T-helper 17 cell (primary cell): Measurements from ENCODE around the gene AGTRAP. TPM values are rescaled to one million over a fixed set of nuclear protein-coding genes. Genes with fewer than 3 reads are reported as not detected.

Source experiments
- ATAC-seq: fragments of 150-1000 bp; cut with Tn5 transposase; 2 replicates; pipeline ENCODE4 v1.10.0; 2021; ENCODE audit warnings: mild to moderate bottlenecking, moderate library complexity
- DNase-seq, 3 donors: peaks; one replicate each; pipeline versions ENCODE4 v3.0.0 to v3.0.0-alpha.2; 2020 to 2021
- H3K9me3 ChIP-seq: one replicate; pipeline ENCODE4 v1.7.0; 2013; ENCODE audit warnings: low read length, mild to moderate bottlenecking; ENCODE audit not compliant: control insufficient read depth, poor library complexity, severe bottlenecking
- H3K27ac Mint-ChIP-seq: one replicate; pipeline ENCODE4 v1.8.0; 2022; ENCODE audit warnings: mild to moderate bottlenecking, moderate library complexity, mixed read lengths
- H3K27me3 Mint-ChIP-seq: one replicate; pipeline ENCODE4 v1.8.0; 2022; ENCODE audit warnings: mixed read lengths
- H3K36me3 Mint-ChIP-seq: one replicate; pipeline ENCODE4 v1.8.0; 2022; ENCODE audit warnings: low read depth, mixed read lengths
- H3K4me1 Mint-ChIP-seq: one replicate; pipeline ENCODE4 v1.8.0; 2022; ENCODE audit warnings: mild to moderate bottlenecking, mixed read lengths
- H3K4me3 Mint-ChIP-seq: one replicate; pipeline ENCODE4 v1.8.0; 2022; ENCODE audit warnings: mild to moderate bottlenecking, moderate library complexity, mixed read lengths
- total RNA-seq, 4 donors: library from RNA in 2 of 4; stranded (reverse) in 2 of 4; gene quantifications; one replicate each; pipeline ENCODE4 v1.2.3 and lab custom pipeline; 2022 to 2026

AGTRAP gene
- 10 to 100 TPM; 19.2 to 22.5 TPM for total RNA-seq
- total RNA-seq (lab: John Stamatoyannopoulos, UW) = 7.4 to 13.9 reads per million in 2 donors

DNA sequence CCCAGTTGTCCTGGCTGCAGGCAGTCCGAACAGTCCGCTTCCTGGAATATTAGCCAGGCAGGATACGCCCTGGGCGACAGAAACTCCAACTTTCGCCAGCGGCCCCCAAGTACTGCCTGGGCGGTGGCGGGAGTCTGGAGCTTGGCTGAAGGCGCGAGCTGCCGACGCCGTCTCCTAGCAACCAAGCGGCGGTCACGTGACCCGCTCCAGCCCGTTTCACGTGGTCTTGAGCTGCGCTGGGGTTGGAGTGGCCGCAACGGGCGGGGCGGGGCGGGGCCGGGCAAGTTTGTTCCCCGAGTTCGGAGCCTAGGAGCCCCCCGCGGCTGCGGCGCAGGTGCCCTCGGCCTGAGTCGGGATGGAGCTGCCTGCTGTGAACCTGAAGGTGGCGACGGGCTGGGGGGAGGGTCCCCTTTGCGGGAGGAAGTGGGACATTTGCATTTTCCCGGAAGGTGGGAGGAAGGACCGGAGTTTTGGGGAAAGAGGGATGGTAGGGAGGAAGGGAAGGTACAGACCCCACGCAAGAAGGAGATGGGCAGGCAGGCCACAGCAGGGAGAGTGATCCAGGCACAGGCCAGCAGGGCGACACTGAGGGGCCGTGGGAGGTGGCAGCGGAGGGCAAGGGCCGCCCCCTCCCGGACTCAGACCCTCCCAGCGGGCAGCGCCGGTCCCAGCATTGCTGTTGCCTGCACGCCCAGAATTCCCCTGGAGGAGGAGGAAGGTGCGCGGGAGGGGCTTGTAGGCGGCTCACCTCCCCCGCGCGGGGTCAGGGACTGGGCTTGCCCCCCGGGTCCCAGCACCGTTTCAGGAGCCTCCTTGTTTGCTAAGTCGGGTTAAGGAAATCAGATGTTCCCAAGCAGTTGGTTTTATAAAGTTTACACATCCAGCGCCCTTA lies at the start of gene AGTRAP:
Gene AGTRAP, plus strand, starts transcription at position 283 of the 892 bp plus-strand sequence. Its CDS starts 73 bp downstream, at position 356.
- Mint-ChIP-seq H3K27ac (peak within 1 kb of the TSS; percentile 92), H3K4me1 (peaks cover 49% of the 10 kb centered on the region), H3K4me3 (peak within 1 kb of the TSS; percentile 96), H3K36me3 (no peaks in the 10 kb centered on the region), H3K27me3 (no peaks in the 10 kb centered on the region)
- H3K9me3 ChIP-seq = no peaks in the 10 kb centered on the region
- ATAC-seq = peak; percentile 82
- DNase-seq = peak; percentile 76 to 78 (median 77)

DNA sequence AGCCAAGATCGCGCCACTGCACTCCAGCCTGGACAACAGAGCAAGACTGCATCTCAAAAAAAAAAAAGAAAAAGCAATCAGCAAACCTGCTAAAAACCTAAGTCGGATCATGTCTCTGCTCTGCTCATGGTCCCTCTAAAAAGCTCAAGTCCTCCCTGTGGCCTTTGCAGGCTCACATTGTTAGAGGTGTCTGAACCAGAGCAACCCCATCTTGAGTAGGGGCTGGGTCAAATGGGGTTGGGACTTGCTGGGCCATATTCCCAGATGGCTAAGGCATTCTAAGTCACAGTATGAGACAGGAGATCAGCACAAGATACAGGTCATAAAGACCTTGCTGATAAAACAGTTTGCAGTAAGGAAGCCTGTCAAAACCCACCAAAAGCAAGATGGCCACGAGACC lies 47.4 kb upstream of the AGTRAP start:
- Mint-ChIP-seq H3K4me1 (peaks cover 20% of the 10 kb centered on the region), H3K36me3 (peaks cover 11% of the 10 kb centered on the region), H3K27ac (no peak overlapping the region), H3K4me3 (no peak overlapping the region), H3K27me3 (peaks cover 43% of the 10 kb centered on the region)
- no peak for DNase-seq
- no peak for ATAC-seq
- no peaks in the 10 kb centered on the region for H3K9me3 ChIP-seq

DNA sequence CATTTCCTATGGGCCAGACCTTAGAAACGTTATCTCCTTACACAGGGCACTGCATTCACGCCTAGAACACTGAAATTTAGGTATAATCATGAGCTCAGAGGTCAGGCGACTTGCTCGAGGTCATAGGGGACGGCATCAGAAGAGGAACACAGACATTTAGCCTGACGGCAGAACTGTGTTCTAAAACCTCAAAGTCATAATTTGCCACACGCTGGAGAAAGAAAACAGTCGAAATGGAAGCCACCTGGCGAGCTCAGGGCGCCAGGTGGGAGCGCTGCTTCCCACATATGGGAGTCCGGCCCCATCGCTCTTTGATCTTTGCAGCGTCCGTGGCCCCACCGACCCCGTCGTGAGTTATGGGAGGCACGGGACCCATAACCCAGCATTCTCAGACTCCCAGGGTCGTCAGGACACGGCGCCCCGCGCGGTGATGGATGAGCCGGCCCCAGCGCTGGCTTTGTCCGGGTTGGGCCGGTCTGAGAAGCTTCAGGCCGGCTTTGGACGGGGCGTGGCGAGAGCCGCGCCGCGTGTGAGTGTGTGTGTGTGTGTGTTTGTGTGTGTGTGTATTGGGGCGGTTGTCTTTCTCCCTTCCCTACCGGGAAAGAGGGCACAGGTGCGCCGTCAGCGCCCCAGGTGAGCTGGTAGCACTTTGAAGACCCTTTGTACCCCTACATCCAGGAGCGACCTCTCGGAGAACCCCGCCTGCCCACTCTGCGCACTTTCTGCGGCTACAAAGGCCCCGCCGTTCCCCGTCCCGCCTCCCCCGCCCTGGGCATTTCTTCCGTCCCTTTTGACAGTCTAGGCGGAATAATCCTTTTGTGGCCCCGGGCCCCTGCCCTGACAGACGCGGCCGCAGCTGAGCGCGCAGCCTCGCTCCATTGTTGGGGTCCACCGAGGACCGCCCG lies 45.3 kb upstream of the AGTRAP start:
- H3K4me3 Mint-ChIP-seq = peak overlapping the region; percentile 83
- peaks cover 16% of the 10 kb centered on the region for H3K36me3 Mint-ChIP-seq
- no peak overlapping the region for H3K27ac Mint-ChIP-seq
- DNase-seq (no peak), ATAC-seq (no peak)
- no peaks in the 10 kb centered on the region for H3K9me3 ChIP-seq
- peaks cover 51% of the 10 kb centered on the region for H3K27me3 Mint-ChIP-seq
- H3K4me1 Mint-ChIP-seq = peaks cover 23% of the 10 kb centered on the region

DNA sequence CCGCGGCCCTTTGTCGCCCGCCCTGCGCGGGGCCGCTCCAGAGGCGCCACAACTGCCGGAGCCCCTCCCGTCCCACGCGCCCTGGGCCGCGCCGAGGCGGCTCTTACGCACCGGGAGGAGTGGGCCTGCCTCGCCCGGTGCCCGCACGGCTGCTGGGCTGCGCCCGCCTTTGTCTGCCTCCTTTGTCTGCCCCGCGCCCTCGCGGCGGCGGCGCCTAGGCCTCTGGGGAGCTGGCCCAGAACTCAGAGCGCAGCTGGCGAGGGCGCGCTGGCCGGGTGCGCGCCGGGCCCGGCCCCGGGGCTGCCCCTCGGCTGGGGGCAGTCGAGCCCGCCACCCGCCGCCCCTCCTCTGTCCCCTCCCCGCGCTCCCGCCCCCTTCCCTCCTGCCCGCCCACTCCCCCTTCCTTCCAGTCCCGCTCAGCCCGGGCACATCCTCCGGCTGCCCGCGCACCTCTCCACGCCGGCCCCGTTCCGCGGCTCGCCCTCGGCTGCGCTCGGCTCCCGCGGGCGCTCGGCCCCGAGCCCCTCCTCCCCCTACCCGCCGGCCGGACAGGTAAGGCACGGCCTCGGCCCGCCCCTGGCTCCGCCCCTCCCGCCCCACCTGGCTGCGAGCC lies 44.5 kb upstream of the AGTRAP start, which contains the start of gene DRAXIN:
Gene DRAXIN, plus strand, starts transcription at position 409 of the 613 bp plus-strand sequence. CDS start 14,549 bp downstream, outside the sequence.
- DNase-seq (no peak), ATAC-seq (peak; percentile 27)
- Mint-ChIP-seq H3K4me1 (peaks cover 23% of the 10 kb centered on the region), H3K36me3 (peaks cover 14% of the 10 kb centered on the region), H3K27ac (no peak within 1 kb of the TSS), H3K4me3 (peak within 1 kb of the TSS; percentile 89), H3K27me3 (peaks cover 51% of the 10 kb centered on the region)
- no peaks in the 10 kb centered on the region for H3K9me3 ChIP-seq

- peaks cover 14% of the 10 kb centered on the region for H3K36me3 Mint-ChIP-seq
- H3K4me3 Mint-ChIP-seq = peak overlapping the region; percentile 89
- no peak overlapping the region for H3K27ac Mint-ChIP-seq
- H3K9me3 ChIP-seq = no peaks in the 10 kb centered on the region
- H3K27me3 Mint-ChIP-seq = peaks cover 51% of the 10 kb centered on the region
- peaks cover 23% of the 10 kb centered on the region for H3K4me1 Mint-ChIP-seq
- ATAC-seq (no peak), DNase-seq (no peak)
These were observed 43.8 kb upstream of the AGTRAP start for GRCh38 chr1:11691928-11692711.

DNA sequence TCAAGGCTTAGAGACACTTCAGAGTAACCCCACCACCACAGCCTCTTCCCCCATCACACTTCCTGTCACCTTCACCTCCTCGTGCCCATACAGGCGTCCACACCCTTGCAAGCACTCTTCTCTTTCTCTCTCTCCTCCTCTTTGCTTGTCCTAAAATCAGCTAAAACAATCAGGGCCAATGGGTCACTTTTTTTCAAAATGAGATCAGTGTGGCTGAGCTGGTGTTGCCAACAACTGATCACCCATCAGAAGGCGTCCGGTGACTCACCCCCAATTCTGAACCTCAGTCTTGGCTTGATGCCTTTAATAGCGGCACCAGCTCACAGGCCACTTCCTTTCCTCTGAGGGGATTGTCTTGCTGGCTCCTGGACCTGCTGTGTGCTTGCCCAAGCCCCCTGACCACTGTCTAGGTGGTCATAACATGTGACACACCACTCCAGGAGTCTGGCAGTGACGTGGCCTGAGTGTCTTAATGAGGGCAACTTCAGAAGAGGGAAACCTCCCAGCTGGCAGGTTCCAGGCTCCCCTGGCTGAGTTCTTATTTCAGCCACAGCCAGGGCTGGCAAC lies 42.8 kb upstream of the AGTRAP start:
- peak overlapping the region; percentile 89 for H3K4me3 Mint-ChIP-seq
- H3K36me3 Mint-ChIP-seq = peaks cover 14% of the 10 kb centered on the region
- peaks cover 44% of the 10 kb centered on the region for H3K27me3 Mint-ChIP-seq
- H3K27ac Mint-ChIP-seq = no peak overlapping the region
- ATAC-seq (peak; percentile 59), DNase-seq (no peak)
- H3K4me1 Mint-ChIP-seq = peaks cover 23% of the 10 kb centered on the region
- no peaks in the 10 kb centered on the region for H3K9me3 ChIP-seq

- DNase-seq = no peak
- no peak overlapping the region for H3K27ac Mint-ChIP-seq
- peaks cover 23% of the 10 kb centered on the region for H3K4me1 Mint-ChIP-seq
- H3K36me3 Mint-ChIP-seq = peaks cover 14% of the 10 kb centered on the region
- H3K4me3 Mint-ChIP-seq = peak overlapping the region; percentile 74
- no peaks in the 10 kb centered on the region for H3K9me3 ChIP-seq
- ATAC-seq = no peak
- H3K27me3 Mint-ChIP-seq = peaks cover 37% of the 10 kb centered on the region
These were observed 42.0 kb upstream of the AGTRAP start for GRCh38 chr1:11693917-11694316.

DNA sequence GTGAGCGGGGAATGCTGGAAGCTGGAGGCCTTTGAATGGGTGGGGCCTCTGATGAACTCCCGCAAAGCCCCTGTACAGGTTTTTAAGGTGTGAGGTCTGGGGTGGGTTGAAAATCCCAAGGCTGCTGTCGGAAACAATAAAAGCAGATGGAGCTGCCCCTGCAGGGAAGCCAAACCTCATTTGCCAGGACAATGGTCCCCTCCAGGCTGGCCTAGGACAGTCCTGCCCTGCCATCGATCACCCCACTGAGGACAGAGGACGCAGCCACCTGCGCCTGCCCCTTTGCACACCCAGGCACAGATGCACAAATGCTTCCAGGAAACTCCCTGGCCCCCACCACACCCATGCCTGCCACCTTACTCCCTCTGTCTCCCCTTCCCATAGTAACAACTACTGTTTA lies 40.1 kb upstream of the AGTRAP start:
- H3K9me3 ChIP-seq = no peaks in the 10 kb centered on the region
- Mint-ChIP-seq H3K27ac (no peak overlapping the region), H3K27me3 (peaks cover 24% of the 10 kb centered on the region), H3K4me1 (peaks cover 14% of the 10 kb centered on the region), H3K4me3 (no peak overlapping the region), H3K36me3 (peaks cover 8% of the 10 kb centered on the region)
- ATAC-seq (no peak), DNase-seq (no peak)

DNA sequence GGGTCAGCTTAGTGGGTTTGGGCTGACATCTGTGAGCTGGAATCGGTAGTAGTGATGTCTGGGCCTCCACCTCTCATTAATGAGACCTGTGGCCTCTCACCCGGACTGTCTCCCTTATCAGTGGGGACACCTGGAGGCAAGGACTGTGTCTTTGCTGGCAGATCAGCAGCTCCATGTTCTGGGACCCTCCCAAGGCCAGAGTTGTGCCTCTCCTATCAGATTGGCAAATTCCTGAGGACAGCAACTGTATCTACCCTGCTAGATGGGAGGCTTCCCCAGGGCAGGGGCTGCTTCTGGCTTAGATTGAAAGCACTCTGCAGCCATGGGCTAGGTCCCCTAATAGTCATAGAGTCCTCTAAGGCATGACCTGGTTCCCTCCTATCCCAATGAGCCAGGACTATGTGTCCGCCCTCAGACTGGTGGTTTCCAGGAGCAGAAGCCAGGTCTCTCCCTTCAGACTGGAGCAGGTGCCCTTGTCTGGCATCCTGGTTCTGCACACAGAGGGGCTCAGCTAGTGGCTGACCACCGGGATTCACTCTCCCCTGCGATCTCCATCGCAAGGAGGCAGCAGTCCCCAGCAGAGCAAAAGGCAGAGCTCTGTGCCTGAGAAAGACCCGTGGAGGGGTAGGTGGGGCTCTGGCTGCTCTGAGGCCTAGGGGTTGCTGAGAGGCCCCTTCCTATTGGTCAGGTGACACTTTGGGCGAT lies 38.6 kb upstream of the AGTRAP start:
- DNase-seq (no peak), ATAC-seq (no peak)
- H3K4me3 Mint-ChIP-seq = no peak overlapping the region
- peaks cover 24% of the 10 kb centered on the region for H3K27me3 Mint-ChIP-seq
- H3K9me3 ChIP-seq = no peaks in the 10 kb centered on the region
- peaks cover 11% of the 10 kb centered on the region for H3K4me1 Mint-ChIP-seq
- no peak overlapping the region for H3K27ac Mint-ChIP-seq
- H3K36me3 Mint-ChIP-seq = peaks cover 5% of the 10 kb centered on the region

DNA sequence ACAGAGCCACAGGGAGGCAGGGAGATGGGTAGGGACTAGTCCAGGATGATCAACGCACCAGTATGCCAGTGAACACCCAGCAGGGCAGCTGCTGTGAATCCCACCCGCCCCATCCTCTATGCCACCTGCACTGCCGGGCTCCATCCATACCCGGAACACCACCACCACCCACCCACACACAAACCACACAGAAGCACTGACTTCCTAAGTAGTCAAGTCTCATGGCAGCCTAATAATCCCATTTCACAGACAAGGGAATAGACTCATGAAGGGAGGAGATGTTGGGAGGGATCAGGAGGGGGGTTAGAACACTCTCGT lies 38.1 kb upstream of the AGTRAP start:
- no peak for DNase-seq
- peaks cover 8% of the 10 kb centered on the region for H3K4me1 Mint-ChIP-seq
- peaks cover 5% of the 10 kb centered on the region for H3K36me3 Mint-ChIP-seq
- no peak overlapping the region for H3K27ac Mint-ChIP-seq
- H3K4me3 Mint-ChIP-seq = no peak overlapping the region
- peaks cover 19% of the 10 kb centered on the region for H3K27me3 Mint-ChIP-seq
- no peak for ATAC-seq
- no peaks in the 10 kb centered on the region for H3K9me3 ChIP-seq

DNA sequence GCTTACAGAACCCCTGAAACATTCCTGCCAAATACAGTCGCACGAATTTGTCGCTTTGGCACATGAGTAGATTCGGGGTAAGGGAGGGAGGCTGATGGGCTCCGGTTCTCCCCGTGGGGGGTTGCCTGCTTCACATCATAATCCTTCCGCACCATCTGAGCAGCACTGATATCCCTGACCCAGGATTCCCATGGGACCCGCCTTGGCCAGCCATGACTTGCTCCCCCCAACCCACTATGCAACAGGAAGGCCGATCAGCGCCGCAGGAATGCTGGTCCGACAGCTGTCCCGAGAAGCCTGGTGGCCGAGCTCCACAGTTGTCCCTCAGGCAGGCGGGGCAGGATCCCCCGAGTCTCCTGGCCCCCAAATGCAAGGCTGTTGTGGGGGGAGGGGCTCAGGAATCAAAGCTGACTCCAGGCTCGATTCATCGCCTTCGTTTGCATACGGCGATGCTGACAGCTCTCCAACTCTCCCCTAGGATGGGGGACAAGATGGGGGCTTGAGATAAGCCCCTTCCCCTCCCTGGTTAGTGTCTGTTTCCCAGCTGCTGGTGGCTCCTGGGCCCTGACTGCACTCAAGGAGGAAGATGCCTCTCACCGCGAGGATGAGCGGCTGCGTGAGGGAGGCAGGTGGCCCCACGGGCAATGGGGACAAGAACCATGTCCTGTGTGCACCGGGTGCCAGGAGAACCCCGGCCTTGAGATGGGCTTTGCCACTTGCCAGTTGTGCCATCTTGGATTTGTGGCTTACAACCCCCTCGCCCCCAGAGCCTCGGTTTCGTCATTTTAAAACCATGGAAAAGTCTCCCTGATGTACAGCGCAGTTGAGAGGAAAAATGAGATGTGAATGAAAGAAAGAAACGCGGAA lies 35.1 kb upstream of the AGTRAP start:
- H3K27me3 Mint-ChIP-seq = peaks cover 13% of the 10 kb centered on the region
- no peak overlapping the region for H3K27ac Mint-ChIP-seq
- no peaks in the 10 kb centered on the region for H3K4me1 Mint-ChIP-seq
- ATAC-seq = no peak
- no peaks in the 10 kb centered on the region for H3K9me3 ChIP-seq
- H3K4me3 Mint-ChIP-seq = no peak overlapping the region
- no peaks in the 10 kb centered on the region for H3K36me3 Mint-ChIP-seq
- DNase-seq = no peak
